GM19035 (cell line): ENCODE measurements around the gene CPNE7.

Experiments
- ATAC-seq: cut with Tn5 transposase; IDR thresholded peaks from one replicate; pipeline ENCODE4 v1.9.1; 2021; ENCODE audit not compliant: unreplicated experiment

Gene CPNE7

GRCh38 chr16:89602273-89602951 is 26.9 kb downstream of the CPNE7 start:
- no peak for ATAC-seq

GRCh38 chr16:89602952-89603590 is 27.5 kb downstream of the CPNE7 start:
- ATAC-seq, result no peak

- no peak for ATAC-seq
Measured at GRCh38 chr16:89604764-89605163, 29.2 kb downstream of the CPNE7 start.

GRCh38 chr16:89605186-89605970 is 29.8 kb downstream of the CPNE7 start:
- ATAC-seq, result no peak

GRCh38 chr16:89606006-89606405 is 30.4 kb downstream of the CPNE7 start:
- ATAC-seq, result no peak

- ATAC-seq, result no peak
Measured at GRCh38 chr16:89607453-89607852, 31.9 kb downstream of the CPNE7 start.

GRCh38 chr16:89607937-89608740 is 32.6 kb downstream of the CPNE7 start:
- no peak for ATAC-seq

GRCh38 chr16:89610108-89610453 is 34.5 kb downstream of the CPNE7 start:
- no peak for ATAC-seq

GRCh38 chr16:89612415-89613166 is 37.0 kb downstream of the CPNE7 start:
- no peak for ATAC-seq

- no peak for ATAC-seq
Measured at GRCh38 chr16:89613231-89613953, 37.8 kb downstream of the CPNE7 start, which contains the start of gene DPEP1. DPEP1 (plus strand) TSS chr16:89613642; CDS start chr16:89630411, 16,769 bp downstream.

- ATAC-seq, result no peak
Measured at GRCh38 chr16:89613954-89614459, 38.4 kb downstream of the CPNE7 start.

- no peak for ATAC-seq
Measured at GRCh38 chr16:89615176-89615575, 39.6 kb downstream of the CPNE7 start.

GRCh38 chr16:89615596-89616090 is 40.1 kb downstream of the CPNE7 start:
- no peak for ATAC-seq

GRCh38 chr16:89616623-89617022 is 41.1 kb downstream of the CPNE7 start:
- no peak for ATAC-seq

- ATAC-seq, result no peak
Measured at GRCh38 chr16:89617036-89617435, 41.5 kb downstream of the CPNE7 start.

GRCh38 chr16:89618109-89618998 is 42.8 kb downstream of the CPNE7 start:
- no peak for ATAC-seq

GRCh38 chr16:89619840-89620239 is 44.3 kb downstream of the CPNE7 start:
- no peak for ATAC-seq

GRCh38 chr16:89620406-89620841 is 44.9 kb downstream of the CPNE7 start:
- no peak for ATAC-seq
